VCaP (cell line): ENCODE results near the gene KMT2D.

Source experiments
- H3K27ac ChIP-seq: fragments of 450-650 bp; 2 replicates; pipeline ENCODE4 v1.5.1; 2017
- TF ChIP-seq, protein P1 (sequence below): fragments of 450-650 bp; conservative IDR thresholded peaks from 2 replicates; pipeline ENCODE4 v1.5.1; 2017; ENCODE audit warnings: mild to moderate bottlenecking, moderate library complexity

The KMT2D gene

DNA sequence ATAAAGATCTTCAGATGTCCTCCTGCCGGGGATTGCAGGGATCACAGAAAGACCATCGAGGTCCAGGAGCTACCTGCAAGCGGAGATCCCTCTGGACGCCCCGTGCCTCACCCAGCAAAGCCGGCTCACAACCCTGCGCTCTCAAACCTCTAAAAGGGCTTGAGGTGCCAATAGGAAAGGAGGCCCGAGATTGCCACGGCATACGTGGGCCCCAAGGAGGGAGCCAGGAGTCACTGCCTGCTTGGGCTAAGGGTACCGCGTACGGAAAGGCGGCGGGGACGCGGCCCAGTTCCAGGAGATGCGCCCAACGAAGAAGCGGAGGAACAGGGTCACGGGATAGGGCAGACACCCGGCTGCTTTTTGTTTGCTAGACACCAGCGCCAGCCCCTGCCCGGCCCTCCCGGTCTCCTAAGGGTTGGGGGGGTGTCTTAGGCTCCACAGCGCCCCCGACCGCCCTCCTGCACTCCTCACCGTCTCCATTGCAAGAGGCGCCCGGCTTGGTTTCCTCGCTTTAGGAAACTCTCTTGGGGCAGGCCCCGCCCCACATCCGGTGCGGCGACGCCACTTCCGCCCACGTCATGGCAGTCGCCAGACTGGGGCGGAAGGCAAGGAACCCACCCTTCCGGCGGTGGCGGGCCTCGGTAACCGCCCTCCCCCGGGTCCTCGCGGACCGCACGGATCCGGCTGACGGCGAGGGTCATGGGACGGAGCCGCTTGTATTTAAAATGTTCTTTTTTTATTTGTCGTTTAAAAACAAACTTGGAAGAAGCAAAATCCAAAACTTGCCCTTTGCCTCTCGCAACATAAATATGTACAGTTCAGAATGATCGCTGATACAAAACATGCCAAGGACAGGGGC lies 42.1 kb downstream of the KMT2D start, which contains the start of gene PRKAG1:
PRKAG1 (minus strand) TSS at position 516 of the 859 bp plus-strand sequence; CDS start at position 480, 36 bp downstream.
- H3K27ac ChIP-seq: peak within 1 kb of the TSS; percentile 95
- TF ChIP-seq, protein P1, sequence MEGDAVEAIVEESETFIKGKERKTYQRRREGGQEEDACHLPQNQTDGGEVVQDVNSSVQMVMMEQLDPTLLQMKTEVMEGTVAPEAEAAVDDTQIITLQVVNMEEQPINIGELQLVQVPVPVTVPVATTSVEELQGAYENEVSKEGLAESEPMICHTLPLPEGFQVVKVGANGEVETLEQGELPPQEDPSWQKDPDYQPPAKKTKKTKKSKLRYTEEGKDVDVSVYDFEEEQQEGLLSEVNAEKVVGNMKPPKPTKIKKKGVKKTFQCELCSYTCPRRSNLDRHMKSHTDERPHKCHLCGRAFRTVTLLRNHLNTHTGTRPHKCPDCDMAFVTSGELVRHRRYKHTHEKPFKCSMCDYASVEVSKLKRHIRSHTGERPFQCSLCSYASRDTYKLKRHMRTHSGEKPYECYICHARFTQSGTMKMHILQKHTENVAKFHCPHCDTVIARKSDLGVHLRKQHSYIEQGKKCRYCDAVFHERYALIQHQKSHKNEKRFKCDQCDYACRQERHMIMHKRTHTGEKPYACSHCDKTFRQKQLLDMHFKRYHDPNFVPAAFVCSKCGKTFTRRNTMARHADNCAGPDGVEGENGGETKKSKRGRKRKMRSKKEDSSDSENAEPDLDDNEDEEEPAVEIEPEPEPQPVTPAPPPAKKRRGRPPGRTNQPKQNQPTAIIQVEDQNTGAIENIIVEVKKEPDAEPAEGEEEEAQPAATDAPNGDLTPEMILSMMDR: peak; percentile 70

DNA sequence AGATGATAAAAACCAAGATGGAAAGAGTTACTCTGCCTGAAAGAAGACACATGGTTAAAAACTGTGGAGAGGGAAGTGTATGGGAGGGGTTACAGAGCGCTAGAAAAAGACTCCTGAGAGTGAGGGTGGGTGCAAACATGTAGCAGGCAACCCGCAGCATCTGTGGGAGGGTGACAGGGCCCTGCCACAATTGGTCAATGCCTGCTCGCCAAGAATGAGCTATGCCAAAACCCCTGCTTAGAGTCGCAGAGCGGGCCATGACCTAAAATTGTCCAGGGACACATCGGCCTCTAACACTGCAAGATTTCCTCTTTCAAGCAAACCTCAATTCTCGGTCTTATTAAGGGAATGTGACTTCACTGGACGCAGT lies 42.7 kb downstream of the KMT2D start:
- H3K27ac ChIP-seq: peak overlapping the region; percentile 95
- TF ChIP-seq, protein P1: no peak

DNA sequence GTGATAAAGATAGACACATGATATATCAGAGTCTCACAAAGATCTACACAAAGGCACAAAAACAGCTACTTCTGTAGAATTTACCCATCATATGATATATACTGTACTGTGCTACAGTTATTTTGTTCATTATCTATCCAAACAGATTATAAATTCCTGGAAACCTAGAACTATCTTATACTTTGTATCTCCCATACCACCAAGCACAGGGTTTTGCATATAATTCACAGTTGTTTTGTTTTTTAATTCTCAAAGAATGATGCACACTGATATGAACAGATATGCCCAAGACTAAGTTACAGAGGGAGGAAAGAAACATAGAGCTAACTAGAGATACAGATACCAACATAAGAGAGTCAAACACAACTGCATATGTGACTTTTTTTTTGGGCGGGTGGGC lies 45.4 kb downstream of the KMT2D start:
- no peak overlapping the region for H3K27ac ChIP-seq
- TF ChIP-seq, protein P1: no peak

DNA sequence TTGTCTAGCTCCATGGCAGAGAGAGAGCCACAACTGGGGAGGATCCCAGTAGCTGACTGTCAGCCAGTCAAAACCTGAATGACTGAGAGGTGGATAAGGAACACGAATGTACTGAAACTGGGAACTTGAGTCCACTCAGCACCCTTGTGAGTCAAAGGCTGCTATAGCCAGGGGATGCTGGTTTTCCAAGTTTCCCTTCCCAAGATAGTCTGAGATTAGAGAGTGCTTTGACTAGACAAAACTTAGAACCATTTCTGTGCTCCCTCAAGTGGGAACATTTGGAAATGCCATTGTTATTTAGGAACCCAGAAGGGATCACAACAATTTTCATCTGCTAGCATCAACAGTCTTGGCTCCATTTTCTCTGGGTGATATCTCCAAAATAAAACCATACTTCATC lies 46.0 kb downstream of the KMT2D start:
- H3K27ac ChIP-seq: no peak overlapping the region
- TF ChIP-seq, protein P1: peak; percentile 47

DNA sequence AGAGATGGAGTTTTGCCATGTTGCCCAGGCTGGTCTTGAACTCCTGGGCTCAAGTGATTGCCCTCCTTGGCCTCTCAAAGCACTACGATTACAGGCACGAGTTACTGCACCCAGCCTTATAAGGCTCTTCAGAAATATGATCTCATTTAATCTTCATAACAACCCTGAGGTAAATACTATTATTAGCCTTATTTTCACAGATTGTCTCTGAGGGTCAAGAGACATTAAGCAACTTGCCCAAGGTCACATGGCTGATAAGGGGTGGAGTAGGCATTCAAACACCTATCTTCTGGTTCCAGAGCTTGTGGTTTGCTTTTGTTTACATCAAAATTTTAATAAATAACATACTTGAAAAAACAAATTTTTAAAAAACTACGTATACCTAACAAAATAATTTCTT lies 47.2 kb downstream of the KMT2D start:
- TF ChIP-seq, protein P1: no peak
- no peak overlapping the region for H3K27ac ChIP-seq

DNA sequence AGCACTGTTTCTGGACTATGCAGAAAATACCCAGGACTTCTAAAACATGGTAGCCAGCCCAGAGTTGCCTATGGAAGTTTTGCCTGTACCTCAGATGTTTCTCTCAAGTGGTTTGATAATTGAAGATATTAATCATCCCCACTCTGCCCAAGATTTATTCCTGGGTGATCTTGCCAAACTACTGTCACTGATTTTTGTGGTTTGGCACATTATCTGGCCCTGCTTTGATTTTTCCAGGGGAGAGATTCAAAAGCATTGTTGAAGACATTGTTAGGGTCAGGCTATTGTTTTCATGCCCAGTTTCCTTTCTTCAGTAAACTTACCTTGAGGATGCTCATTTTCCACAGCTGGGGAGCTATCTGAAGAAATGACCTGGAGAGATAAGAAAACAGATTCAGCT lies 47.9 kb downstream of the KMT2D start:
- TF ChIP-seq, protein P1: no peak
- H3K27ac ChIP-seq: no peak overlapping the region
